NT2/D1 (cell line): Measurements from ENCODE around the gene RMC1.

Experiments
- SUZ12 ChIP-seq: IDR thresholded peaks from 2 replicates; pipeline ENCODE4 v1.6.1; 2011; ENCODE audit not compliant: insufficient read length, insufficient read depth; ENCODE audit errors: extremely low read depth
- ZNF274 ChIP-seq: IDR thresholded peaks from 2 replicates; pipeline ENCODE4 v1.6.1; 2011; ENCODE audit warnings: mild to moderate bottlenecking, low read depth, low read length

GRCh38 chr18:23580677-23581367 lies 77.5 kb downstream of the RMC1 start:
- TF ChIP-seq SUZ12 (no peak), ZNF274 (no peak)
